ENCODE measurements around the gene COG3. TPM values are rescaled to one million over a fixed set of nuclear protein-coding genes. Genes with fewer than 3 reads are reported as not detected.
A peak's percentile ranks its signal among the peaks of the same experiment; 100 is the strongest.

Gene COG3
- total RNA-seq, 4 donors from 2014 or later = 10.4 to 20.3 (median 17.8) TPM

- no peak for DNase-seq
- in situ Hi-C loops (cut with MboI; ENCODE audit: low sequenced_read_pairs in 4 of 4) = no loop called here
- ATAC-seq = no peak
- no peaks in the 10 kb centered on the region for H3K9me3 ChIP-seq
- H3K27me3 ChIP-seq = no peaks in the 10 kb centered on the region
- no peaks in the 10 kb centered on the region for H3K36me3 ChIP-seq
- H3K27ac ChIP-seq = peak overlapping the region; percentile 82 to 93 (median 89)
- peaks cover 22 to 30% of the 10 kb centered on the region in 2 donors for H3K4me1 ChIP-seq
- intact Hi-C loops (cut with DNase I; ENCODE audit: low total_unique reads) = no loop called here
- H3K4me3 ChIP-seq = no peak overlapping the region
- TF ChIP-seq POLR2A (IDR thresholded peaks at IDR 0.05) (no peak), CTCF (IDR thresholded peaks at IDR 0.05 in 4 of 5, conservative IDR thresholded peaks at IDR 0.05 in 1 of 5) (no peak)
These were observed 25.7 kb upstream of the COG3 start for GRCh38 chr13:45439008-45439407.

- DNase-seq (no peak), ATAC-seq (peak in 1 of 2 donors; percentile 1)
- intact Hi-C loops (cut with DNase I; ENCODE audit: low total_unique reads) = loop anchor here (2.0 kb wide), 1 partner anchor 25 kb away; the partner anchor contains the start of gene COG3
- Histone ChIP-seq H3K36me3 (no peaks in the 10 kb centered on the region), H3K4me1 (peaks cover 22 to 30% of the 10 kb centered on the region in 2 donors), H3K27me3 (no peaks in the 10 kb centered on the region), H3K9me3 (no peaks in the 10 kb centered on the region), H3K27ac (peak overlapping the region; percentile 82 to 93 (median 89)), H3K4me3 (no peak overlapping the region)
- in situ Hi-C loops (cut with MboI; ENCODE audit: low sequenced_read_pairs in 4 of 4) = no loop called here
- no peak for TF ChIP-seq POLR2A (IDR thresholded peaks at IDR 0.05)
- no peak for TF ChIP-seq CTCF (IDR thresholded peaks at IDR 0.05 in 4 of 5, conservative IDR thresholded peaks at IDR 0.05 in 1 of 5)
These were observed 24.8 kb upstream of the COG3 start for GRCh38 chr13:45439781-45440462.

DNA sequence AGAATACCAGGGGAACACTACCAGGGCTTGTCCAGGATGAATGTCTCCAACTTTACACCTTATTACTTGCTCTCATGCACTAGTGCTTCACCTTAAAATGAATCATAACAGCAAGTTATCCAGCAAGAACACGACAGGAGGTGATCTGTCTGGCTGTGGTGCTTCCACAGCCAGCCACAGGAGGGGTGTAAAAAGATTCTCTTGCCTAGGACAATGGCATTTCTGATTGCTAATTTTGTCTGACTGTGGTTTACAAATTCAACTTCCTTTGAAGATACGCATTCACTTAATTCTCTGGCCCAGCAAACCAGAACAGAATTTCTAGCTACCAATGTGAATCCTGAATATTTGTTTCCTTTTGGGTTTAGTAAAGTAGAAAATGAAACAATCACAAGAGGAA lies 23.1 kb upstream of the COG3 start:
- intact Hi-C loops (cut with DNase I; ENCODE audit: low total_unique reads) (loop anchor here (2.0 kb wide), 1 partner anchor 23 kb away; the partner anchor contains the start of gene COG3), in situ Hi-C loops (cut with MboI; ENCODE audit: low sequenced_read_pairs in 4 of 4) (no loop called here)
- ATAC-seq = peak; percentile 26 to 34
- peaks cover 22 to 30% of the 10 kb centered on the region in 2 donors for H3K4me1 ChIP-seq
- DNase-seq = no peak
- H3K27ac ChIP-seq = peak overlapping the region; percentile 82 to 93 (median 89)
- H3K4me3 ChIP-seq = no peak overlapping the region
- TF ChIP-seq POLR2A (IDR thresholded peaks at IDR 0.05) = no peak
- TF ChIP-seq CTCF (IDR thresholded peaks at IDR 0.05 in 4 of 5, conservative IDR thresholded peaks at IDR 0.05 in 1 of 5) = peak in 3 of 5 experiments; percentile 35 to 52 (median 47)
- no peaks in the 10 kb centered on the region for H3K27me3 ChIP-seq
- no peaks in the 10 kb centered on the region for H3K36me3 ChIP-seq
- H3K9me3 ChIP-seq = no peaks in the 10 kb centered on the region

DNA sequence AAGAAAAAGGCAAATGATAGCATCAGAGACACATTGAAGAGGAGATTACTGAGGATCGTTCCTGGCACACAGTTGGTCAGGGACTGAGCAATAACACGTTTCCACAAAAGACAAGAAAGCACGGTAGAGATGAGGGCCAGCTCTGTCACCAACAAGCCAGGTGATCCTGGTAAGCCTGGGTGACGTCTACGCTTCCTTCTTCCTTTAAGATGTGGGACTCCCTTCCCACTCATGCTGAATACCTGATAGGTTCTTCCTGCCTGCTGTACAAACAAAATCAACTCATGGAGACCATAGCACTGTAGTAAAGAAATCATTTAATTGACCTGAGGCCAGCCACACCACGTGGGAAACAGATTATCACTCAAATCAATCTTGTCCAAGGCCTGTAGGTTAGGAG lies 19.7 kb upstream of the COG3 start:
- DNase-seq = no peak
- in situ Hi-C loops (cut with MboI; ENCODE audit: low sequenced_read_pairs in 4 of 4) = no loop called here
- Histone ChIP-seq H3K27me3 (no peaks in the 10 kb centered on the region), H3K9me3 (no peaks in the 10 kb centered on the region), H3K4me3 (no peak overlapping the region), H3K27ac (no peak overlapping the region), H3K4me1 (peaks cover 16 to 19% of the 10 kb centered on the region in 2 donors), H3K36me3 (no peaks in the 10 kb centered on the region)
- intact Hi-C loops (cut with DNase I; ENCODE audit: low total_unique reads) = no loop called here
- no peak for ATAC-seq
- no peak for TF ChIP-seq CTCF (IDR thresholded peaks at IDR 0.05 in 4 of 5, conservative IDR thresholded peaks at IDR 0.05 in 1 of 5)
- no peak for TF ChIP-seq POLR2A (IDR thresholded peaks at IDR 0.05)

Data from gastrocnemius medialis (tissue), 4 donors.